GM12878 (cell line): ENCODE results near the gene SYPL1. TPM values are rescaled to one million over a fixed set of nuclear protein-coding genes. Genes with fewer than 3 reads are reported as not detected.

ENCODE experiments used
- ATAC-seq: fragments of 200-7000 bp; cut with Tn5 transposase; 3 replicates; pipeline ENCODE4 v1.9.1; 2020; ENCODE audit warnings: mild to moderate bottlenecking, moderate library complexity
- BruUV-seq: library from RNA; stranded (reverse); fragments of 400-500 nt; replicated peaks from 2 replicates; lab custom pipeline; 2021; lab: Mats Ljungman, UMichigan
- CTCF ChIA-PET: fragments of 300-600 bp; sonication (Branson Sonifier 250); formaldehyde crosslinking; extraction: SDS; loops from one replicate; lab custom pipeline; 2021; ENCODE audit warnings: inconsistent platforms; lab: Yijun Ruan, JAX
- POLR2A ChIA-PET: fragments of 350-600 bp; formaldehyde crosslinking; extraction: SDS; loops from one replicate; lab custom pipeline; 2021; ENCODE audit warnings: inconsistent platforms; lab: Charles Lee
- RAD21 ChIA-PET: fragments of 300-600 bp; sonication (Branson Sonifier 250); formaldehyde crosslinking; loops from one replicate; lab custom pipeline; 2023; ENCODE audit warnings: antibody characterized with exemption; ENCODE audit not compliant: unreplicated experiment; lab: Charles Lee
- SMC1A ChIA-PET: fragments of 300-600 bp; sonication (Branson Sonifier 250); formaldehyde crosslinking; loops from one replicate; lab custom pipeline; 2023; ENCODE audit not compliant: unreplicated experiment, uncharacterized antibody; lab: Charles Lee
- DNase-seq: peaks from one replicate; pipeline ENCODE4 v3.0.0-alpha.2; 2011; ENCODE audit warnings: low read depth, low spot score
- FAIRE-seq: peaks from 3 replicates; lab custom pipeline; 2011; peaks lifted over from hg19 to GRCh38; lab: Jason Lieb, UNC
- H2AFZ ChIP-seq: 2 replicates; pipeline ENCODE4 v1.6.0; 2011; ENCODE audit warnings: low read depth, low read length, control low read depth; ENCODE audit not compliant: control insufficient read depth
- H3K27ac ChIP-seq: 2 replicates; pipeline ENCODE4 v1.5.1; 2011; ENCODE audit warnings: control low read depth; ENCODE audit not compliant: control insufficient read depth, insufficient read depth
- H3K27me3 ChIP-seq, 2 experiments: replicated peaks in 1 of 2; 2 replicates each; pipeline versions ENCODE4 v1.6.0 to v1.6.1; 2011; ENCODE audit warnings: low read length in 1 of 2; ENCODE audit not compliant: control insufficient read depth in 2 of 2, insufficient read depth in 2 of 2
- H3K36me3 ChIP-seq, 2 experiments: 2 replicates each; pipeline ENCODE4 v1.5.1; 2011; ENCODE audit warnings: low read length in 1 of 2; ENCODE audit not compliant: control insufficient read depth in 2 of 2, insufficient read depth in 2 of 2
- H3K4me1 ChIP-seq: 2 replicates; pipeline ENCODE4 v1.6.1; 2011; ENCODE audit warnings: mild to moderate bottlenecking, low read length, moderate library complexity, mixed read lengths; ENCODE audit not compliant: control insufficient read depth, insufficient read depth
- H3K4me2 ChIP-seq: 2 replicates; pipeline ENCODE4 v1.6.0; 2011; ENCODE audit warnings: control low read depth; ENCODE audit not compliant: control insufficient read depth, insufficient read depth
- H3K4me3 ChIP-seq: fragments of 200-600 bp; sonication (generic); 2 replicates; pipeline ENCODE4 v1.5.1; 2016
- H3K79me2 ChIP-seq: 2 replicates; pipeline ENCODE4 v1.6.0; 2011; ENCODE audit warnings: low read length; ENCODE audit not compliant: control insufficient read depth, insufficient read depth
- H3K9ac ChIP-seq: 2 replicates; pipeline ENCODE4 v1.8.0; 2011; ENCODE audit warnings: low read length, control low read depth, mixed read lengths; ENCODE audit not compliant: control insufficient read depth, insufficient read depth
- H3K9me3 ChIP-seq: replicated peaks from 3 replicates; pipeline ENCODE4 v1.5.1; 2011; ENCODE audit warnings: mild to moderate bottlenecking, low read length; ENCODE audit not compliant: control insufficient read depth, insufficient read depth
- H4K20me1 ChIP-seq: 2 replicates; pipeline ENCODE4 v1.6.0; 2011; ENCODE audit not compliant: control insufficient read depth, insufficient read depth
- ATF7 ChIP-seq: fragments of 450-650 bp; IDR thresholded peaks from 2 replicates; pipeline ENCODE4 v1.6.1; 2016; ENCODE audit warnings: low read depth, mild to moderate bottlenecking
- MEF2B ChIP-seq: fragments of 450-650 bp; IDR thresholded peaks from 2 replicates; pipeline ENCODE4 v1.6.1; 2018; ENCODE audit warnings: mild to moderate bottlenecking, moderate library complexity; ENCODE audit not compliant: partially characterized antibody, poor library complexity, severe bottlenecking
- NR2C1 ChIP-seq: fragments of 450-650 bp; IDR thresholded peaks from 2 replicates; pipeline ENCODE4 v1.6.1; 2017; ENCODE audit warnings: antibody characterized with exemption, mild to moderate bottlenecking, moderate library complexity
- NR2C2 ChIP-seq: IDR thresholded peaks from 2 replicates; pipeline ENCODE4 v1.6.1; 2011; ENCODE audit warnings: borderline replicate concordance, low read depth; ENCODE audit not compliant: control insufficient read depth, insufficient read length
- POLR2AphosphoS5 ChIP-seq: IDR thresholded peaks from 2 replicates; pipeline ENCODE4 v1.6.1; 2011; ENCODE audit warnings: mild to moderate bottlenecking, low read length, inconsistent platforms
- STAT1 ChIP-seq: fragments of 450-650 bp; conservative IDR thresholded peaks from 2 replicates; pipeline ENCODE4 v1.6.1; 2014; ENCODE audit warnings: antibody characterized with exemption, mild to moderate bottlenecking
- ZNF217 ChIP-seq: fragments of 450-650 bp; IDR thresholded peaks from 2 replicates; pipeline ENCODE4 v1.6.1; 2017; ENCODE audit warnings: antibody characterized with exemption, mild to moderate bottlenecking
- WGBS: methylation state at CpG from one replicate; pipeline ENCODE4 v1.1.6; 2016; ENCODE audit warnings: low lambda C conversion rate; ENCODE audit not compliant: insufficient replicate concordance, insufficient coverage; ENCODE audit errors: missing lambda C conversion rate; 5-methylcytosine and 5-hydroxymethylcytosine counted together
- in situ Hi-C: fragments of 300-500 bp; cut with MboI; formaldehyde crosslinking; loops from 9 replicates; pipeline ENCODE4 v1.14.3; 2018; ENCODE audit warnings: mixed read lengths
- intact Hi-C: fragments of 100-400 bp; cut with micrococcal nuclease; formaldehyde crosslinking; loops from one replicate; pipeline ENCODE4 v1.14.2; 2022; ENCODE audit not compliant: unreplicated experiment
- polyA plus RNA-seq, 11 experiments: library from polyadenylated mRNA; depleted of rRNA in 4 of 11; unstranded in 6 of 11; stranded (reverse) in 5 of 11; fragments of >200 nt; fragmentation: Nextera tagmentation in 4 of 11; fragmentation: Illumina TruSeq in 1 of 11; extraction: Ambion mirVana in 4 of 11; extraction: Trizol in 1 of 11; gene quantifications; 1 replicate in 1 of 11; 2 replicates in 10 of 11; pipeline versions ENCODE4 v1.2.1 to v1.2.3, GENCODE V29; 2011 to 2016; ENCODE audit warnings: inconsistent platforms in 2 of 11, missing spikeins in 2 of 11, low read depth in 1 of 11
- total RNA-seq, 4 experiments: library from RNA; depleted of rRNA in 3 of 4; stranded (reverse); fragments of >200 nt in 3 of 4; fragmentation: Illumina TruSeq in 1 of 4; extraction: Trizol in 1 of 4; gene quantifications; 2 replicates each; pipeline versions ENCODE4 v1.2.1 to v1.2.3, GENCODE V29; 2013 to 2021
- TF ChIP-seq, protein P1 (sequence below): fragments of 150-350 bp; IDR thresholded peaks from 2 replicates; pipeline ENCODE4 v1.6.1; 2016; ENCODE audit warnings: low read depth, low read length
- TF ChIP-seq, protein P2 (sequence below): fragments of 450-650 bp; IDR thresholded peaks from 2 replicates; pipeline ENCODE4 v1.6.1; 2017; ENCODE audit warnings: mild to moderate bottlenecking, low read depth, inconsistent platforms; ENCODE audit not compliant: poor library complexity, severe bottlenecking

The SYPL1 gene
- total and polyA plus RNA-seq, 10 of the 15 experiments (the other 5 are each of a cell fraction or from before 2014, with no cell fraction given): 34.5 to 177 (median 87.3) TPM

DNA sequence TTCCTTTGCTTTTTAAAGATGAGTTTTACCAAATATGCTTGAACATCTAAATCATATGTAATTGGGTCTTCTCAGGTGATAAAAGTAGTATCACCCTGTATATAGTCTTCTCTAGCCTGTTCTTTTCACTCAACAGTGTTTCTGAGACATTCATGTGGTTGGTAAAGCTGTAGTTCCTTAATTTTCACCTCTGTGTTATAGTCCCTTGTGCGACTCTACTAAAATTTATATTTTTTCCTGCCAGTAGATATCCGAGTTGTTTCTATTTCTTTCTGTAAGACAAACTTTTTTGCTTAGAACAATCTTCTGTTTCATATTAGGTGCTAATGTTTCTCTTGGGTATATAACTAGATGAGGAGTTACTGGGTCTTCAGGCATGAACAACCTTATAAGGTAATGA is 35.6 kb downstream of the SYPL1 start:
- no peak for TF ChIP-seq NR2C1
- TF ChIP-seq, protein P1, sequence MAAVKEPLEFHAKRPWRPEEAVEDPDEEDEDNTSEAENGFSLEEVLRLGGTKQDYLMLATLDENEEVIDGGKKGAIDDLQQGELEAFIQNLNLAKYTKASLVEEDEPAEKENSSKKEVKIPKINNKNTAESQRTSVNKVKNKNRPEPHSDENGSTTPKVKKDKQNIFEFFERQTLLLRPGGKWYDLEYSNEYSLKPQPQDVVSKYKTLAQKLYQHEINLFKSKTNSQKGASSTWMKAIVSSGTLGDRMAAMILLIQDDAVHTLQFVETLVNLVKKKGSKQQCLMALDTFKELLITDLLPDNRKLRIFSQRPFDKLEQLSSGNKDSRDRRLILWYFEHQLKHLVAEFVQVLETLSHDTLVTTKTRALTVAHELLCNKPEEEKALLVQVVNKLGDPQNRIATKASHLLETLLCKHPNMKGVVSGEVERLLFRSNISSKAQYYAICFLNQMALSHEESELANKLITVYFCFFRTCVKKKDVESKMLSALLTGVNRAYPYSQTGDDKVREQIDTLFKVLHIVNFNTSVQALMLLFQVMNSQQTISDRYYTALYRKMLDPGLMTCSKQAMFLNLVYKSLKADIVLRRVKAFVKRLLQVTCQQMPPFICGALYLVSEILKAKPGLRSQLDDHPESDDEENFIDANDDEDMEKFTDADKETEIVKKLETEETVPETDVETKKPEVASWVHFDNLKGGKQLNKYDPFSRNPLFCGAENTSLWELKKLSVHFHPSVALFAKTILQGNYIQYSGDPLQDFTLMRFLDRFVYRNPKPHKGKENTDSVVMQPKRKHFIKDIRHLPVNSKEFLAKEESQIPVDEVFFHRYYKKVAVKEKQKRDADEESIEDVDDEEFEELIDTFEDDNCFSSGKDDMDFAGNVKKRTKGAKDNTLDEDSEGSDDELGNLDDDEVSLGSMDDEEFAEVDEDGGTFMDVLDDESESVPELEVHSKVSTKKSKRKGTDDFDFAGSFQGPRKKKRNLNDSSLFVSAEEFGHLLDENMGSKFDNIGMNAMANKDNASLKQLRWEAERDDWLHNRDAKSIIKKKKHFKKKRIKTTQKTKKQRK: no peak
- TF ChIP-seq POLR2AphosphoS5: no peak
- TF ChIP-seq NR2C2: no peak
- TF ChIP-seq ZNF217: no peak
- TF ChIP-seq, protein P2, sequence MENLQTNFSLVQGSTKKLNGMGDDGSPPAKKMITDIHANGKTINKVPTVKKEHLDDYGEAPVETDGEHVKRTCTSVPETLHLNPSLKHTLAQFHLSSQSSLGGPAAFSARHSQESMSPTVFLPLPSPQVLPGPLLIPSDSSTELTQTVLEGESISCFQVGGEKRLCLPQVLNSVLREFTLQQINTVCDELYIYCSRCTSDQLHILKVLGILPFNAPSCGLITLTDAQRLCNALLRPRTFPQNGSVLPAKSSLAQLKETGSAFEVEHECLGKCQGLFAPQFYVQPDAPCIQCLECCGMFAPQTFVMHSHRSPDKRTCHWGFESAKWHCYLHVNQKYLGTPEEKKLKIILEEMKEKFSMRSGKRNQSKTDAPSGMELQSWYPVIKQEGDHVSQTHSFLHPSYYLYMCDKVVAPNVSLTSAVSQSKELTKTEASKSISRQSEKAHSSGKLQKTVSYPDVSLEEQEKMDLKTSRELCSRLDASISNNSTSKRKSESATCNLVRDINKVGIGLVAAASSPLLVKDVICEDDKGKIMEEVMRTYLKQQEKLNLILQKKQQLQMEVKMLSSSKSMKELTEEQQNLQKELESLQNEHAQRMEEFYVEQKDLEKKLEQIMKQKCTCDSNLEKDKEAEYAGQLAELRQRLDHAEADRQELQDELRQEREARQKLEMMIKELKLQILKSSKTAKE: no peak
- TF ChIP-seq MEF2B: no peak
- TF ChIP-seq STAT1: no peak
- no peak for TF ChIP-seq ATF7
- CTCF ChIA-PET: interaction anchor here (0.8 to 2.9 kb wide), 6 partner anchors 19 to 91 kb away, joined by 3 to 16 read pairs (median 4); no protein-coding TSS in a partner anchor

More for the DNA sequence above, 35.6 kb downstream of the SYPL1 start:
- no TSS peak for BruUV-seq
- H3K9ac ChIP-seq: no peak overlapping the region
- FAIRE-seq (no peak), ATAC-seq (no peak), DNase-seq (no peak)
- H4K20me1 ChIP-seq: no peaks in the 10 kb centered on the region
- POLR2A ChIA-PET: interaction anchor here (2.5 kb wide), 1 partner anchor 18 kb away, joined by 7 read pairs; no protein-coding TSS in a partner anchor
- H3K4me3 ChIP-seq: no peak overlapping the region
- no peak overlapping the region for H2AFZ ChIP-seq
- H3K9me3 ChIP-seq: no peaks in the 10 kb centered on the region
- in situ Hi-C loops: no loop called here
- no peaks in the 10 kb centered on the region for H3K36me3 ChIP-seq
- no peaks in the 10 kb centered on the region for H3K79me2 ChIP-seq
- H3K4me2 ChIP-seq: no peak overlapping the region
- RAD21 ChIA-PET: interaction anchor here (1.3 to 8.3 kb wide), 3 partner anchors 18 to 77 kb away, joined by 4 to 118 read pairs (median 4); no protein-coding TSS in a partner anchor
- intact Hi-C loops: no loop called here
- peaks cover 39% of the 10 kb centered on the region for H3K4me1 ChIP-seq
- H3K27ac ChIP-seq: no peak overlapping the region
- WGBS: 64% methylated on average over 2 of the region's 2 CpGs
- SMC1A ChIA-PET: interaction anchor here (1.1 to 10.3 kb wide), 8 partner anchors 8 to 77 kb away, joined by 3 to 94 read pairs (median 4); no protein-coding TSS in a partner anchor
- no peaks in the 10 kb centered on the region for H3K27me3 ChIP-seq
